A549 (cell line): Measurements from ENCODE around the gene TSC22D3. TPM values are rescaled to one million over a fixed set of nuclear protein-coding genes. Genes with fewer than 3 reads are reported as not detected.

Source experiments
- ATAC-seq, 2 experiments: fragments of 200-7000 bp in 1 of 2; fragments of >200 bp in 1 of 2; cut with Nextera tagmentation in 1 of 2; cut with Tn5 transposase in 1 of 2; 3 replicates each; pipeline versions ENCODE4 v1.8.0 to v1.9.1; 2018 to 2020; ENCODE audit warnings: mild to moderate bottlenecking in 1 of 2, moderate library complexity in 1 of 2
- CTCF ChIA-PET: fragments of 300-600 bp; sonication (Branson Sonifier 250); formaldehyde crosslinking; extraction: SDS; loops from one replicate; lab custom pipeline; 2021; ENCODE audit warnings: antibody characterized with exemption, inconsistent platforms; lab: Yijun Ruan, JAX
- POLR2A ChIA-PET: fragments of 350-600 bp; formaldehyde crosslinking; extraction: SDS; loops from one replicate; lab custom pipeline; 2021; ENCODE audit warnings: antibody characterized with exemption, inconsistent platforms; lab: Yijun Ruan, JAX
- DNase-seq, 2 experiments: peaks; one replicate each; pipeline versions ENCODE4 v3.0.0 to v3.0.0-alpha.2; 2011 to 2016; ENCODE audit warnings: low read depth in 1 of 2, low spot score in 1 of 2
- FAIRE-seq: peaks from 2 replicates; lab custom pipeline; 2011; peaks lifted over from hg19 to GRCh38; lab: Jason Lieb, UNC
- H3K27ac ChIP-seq, 2 experiments: fragments of >200 bp; sonication (Bioruptor Twin); formaldehyde crosslinking; 3 replicates each; pipeline ENCODE4 v1.5.1; 2016 to 2017
- H3K4me1 ChIP-seq: fragments of >200 bp; sonication (Bioruptor Twin); formaldehyde crosslinking; 3 replicates; pipeline ENCODE4 v1.6.1; 2016
- H3K4me2 ChIP-seq: fragments of >200 bp; sonication (Bioruptor Twin); formaldehyde crosslinking; 3 replicates; pipeline ENCODE4 v1.6.1; 2016
- H3K4me3 ChIP-seq: fragments of >200 bp; sonication (Bioruptor Twin); formaldehyde crosslinking; 3 replicates; pipeline ENCODE4 v1.5.1; 2016
- H3K9me3 ChIP-seq: fragments of >200 bp; sonication (Bioruptor Twin); formaldehyde crosslinking; 3 replicates; pipeline ENCODE4 v1.6.1; 2016
- BCL3 ChIP-seq: fragments of >200 bp; sonication (Bioruptor Twin); formaldehyde crosslinking; IDR thresholded peaks from 3 replicates; pipeline ENCODE4 v1.6.1; 2016
- BHLHE40 ChIP-seq: IDR thresholded peaks from 2 replicates; pipeline ENCODE4 v1.6.1; 2012; ENCODE audit warnings: low read depth, low read length, inconsistent platforms
- CBX2 ChIP-seq: fragments of 200-600 bp; sonication (generic); IDR thresholded peaks from 2 replicates; pipeline ENCODE4 v1.6.1; 2016; ENCODE audit warnings: low read depth, mild to moderate bottlenecking, borderline replicate concordance
- CHD4 ChIP-seq: fragments of 200-600 bp; sonication (generic); IDR thresholded peaks from 2 replicates; pipeline ENCODE4 v1.6.1; 2016; ENCODE audit warnings: antibody characterized with exemption, mild to moderate bottlenecking, borderline replicate concordance
- CTCF ChIP-seq: fragments of >200 bp; sonication (Bioruptor Twin); formaldehyde crosslinking; IDR thresholded peaks from 3 replicates; pipeline ENCODE4 v1.5.1; 2016
- EHF ChIP-seq: fragments of 250-450 bp; sonication (Bioruptor Pico); IDR thresholded peaks from 2 replicates; pipeline ENCODE4 v1.5.0; 2020; ENCODE audit warnings: mild to moderate bottlenecking
- ELK1 ChIP-seq: fragments of 150-350 bp; IDR thresholded peaks from 2 replicates; pipeline ENCODE4 v1.6.1; 2014; ENCODE audit warnings: low read depth, mild to moderate bottlenecking, low read length
- EP300 ChIP-seq, 2 experiments: fragments of >200 bp; sonication (Bioruptor Twin); formaldehyde crosslinking; IDR thresholded peaks; 2 replicates in 1 of 2; 3 replicates in 1 of 2; pipeline ENCODE4 v1.6.1; 2016 to 2017
- ESRRA ChIP-seq: fragments of 150-350 bp; IDR thresholded peaks from 2 replicates; pipeline ENCODE4 v1.6.1; 2014; ENCODE audit warnings: mild to moderate bottlenecking, low read length, borderline replicate concordance
- FOSL2 ChIP-seq, 2 experiments: fragments of 450-650 bp in 1 of 2; fragments of >200 bp in 1 of 2; sonication (Bioruptor Twin) in 1 of 2; formaldehyde crosslinking; IDR thresholded peaks; 2 replicates each; pipeline versions ENCODE4 v1.5.0 to v1.6.1; 2016 to 2020; ENCODE audit warnings: mild to moderate bottlenecking in 1 of 2, moderate library complexity in 1 of 2
- FOXS1 ChIP-seq: fragments of 250-450 bp; sonication (Bioruptor Pico); IDR thresholded peaks from 2 replicates; pipeline ENCODE4 v1.5.0; 2020; ENCODE audit warnings: mild to moderate bottlenecking, moderate library complexity
- HDAC2 ChIP-seq: fragments of 200-600 bp; sonication (generic); IDR thresholded peaks from 2 replicates; pipeline ENCODE4 v1.6.1; 2016
- HES2 ChIP-seq: fragments of >200 bp; sonication (Bioruptor Twin); formaldehyde crosslinking; IDR thresholded peaks from 2 replicates; pipeline ENCODE4 v1.6.1; 2016
- HEYL ChIP-seq: fragments of 250-450 bp; sonication (Bioruptor Pico); IDR thresholded peaks from 2 replicates; pipeline ENCODE4 v1.8.0; 2021; ENCODE audit warnings: mild to moderate bottlenecking, moderate library complexity
- HMGXB4 ChIP-seq: fragments of 250-450 bp; sonication (Bioruptor Pico); IDR thresholded peaks from 2 replicates; pipeline ENCODE4 v1.5.0; 2021; ENCODE audit warnings: mild to moderate bottlenecking, moderate library complexity, borderline replicate concordance
- HOXA7 ChIP-seq: fragments of 250-450 bp; sonication (Bioruptor Pico); IDR thresholded peaks from 2 replicates; pipeline ENCODE4 v1.5.0; 2020; ENCODE audit warnings: mild to moderate bottlenecking, moderate library complexity
- HOXB13 ChIP-seq: fragments of 250-450 bp; sonication (Bioruptor Pico); IDR thresholded peaks from 2 replicates; pipeline ENCODE4 v1.5.0; 2020; ENCODE audit warnings: low read depth, mild to moderate bottlenecking, moderate library complexity
- JUNB ChIP-seq: fragments of >200 bp; sonication (Bioruptor Twin); formaldehyde crosslinking; IDR thresholded peaks from 2 replicates; pipeline ENCODE4 v1.6.1; 2016
- KDM5A ChIP-seq: fragments of 200-600 bp; sonication (generic); IDR thresholded peaks from 2 replicates; pipeline ENCODE4 v1.6.1; 2016; ENCODE audit warnings: antibody characterized with exemption, mild to moderate bottlenecking
- MAFK ChIP-seq: fragments of 450-650 bp; IDR thresholded peaks from 2 replicates; pipeline ENCODE4 v1.6.1; 2014; ENCODE audit not compliant: partially characterized antibody
- NPAS2 ChIP-seq: fragments of 250-450 bp; sonication (Bioruptor Pico); IDR thresholded peaks from 2 replicates; pipeline ENCODE4 v1.8.0; 2022; ENCODE audit warnings: mild to moderate bottlenecking, moderate library complexity, borderline replicate concordance
- NR3C1 ChIP-seq: fragments of >200 bp; sonication (Bioruptor Twin); formaldehyde crosslinking; IDR thresholded peaks from 3 replicates; pipeline ENCODE4 v1.6.1; 2017
- POLR2AphosphoS2 ChIP-seq: conservative IDR thresholded peaks from 2 replicates; pipeline ENCODE4 v1.6.1; 2012; ENCODE audit warnings: low read length, improper control_type of control experiment, inconsistent platforms
- RARB ChIP-seq: fragments of 250-450 bp; sonication (Bioruptor Pico); IDR thresholded peaks from 2 replicates; pipeline ENCODE4 v1.8.0; 2021; ENCODE audit warnings: mild to moderate bottlenecking, moderate library complexity
- RCOR1 ChIP-seq: fragments of 150-350 bp; IDR thresholded peaks from 2 replicates; pipeline ENCODE4 v1.6.1; 2014; ENCODE audit warnings: antibody characterized with exemption, low read length, low read depth
- SREBF2 ChIP-seq: fragments of 450-650 bp; IDR thresholded peaks from 2 replicates; pipeline ENCODE4 v1.6.1; 2014; ENCODE audit warnings: mild to moderate bottlenecking, moderate library complexity
- TFCP2L1 ChIP-seq: fragments of 250-450 bp; sonication (Bioruptor Pico); IDR thresholded peaks from 2 replicates; pipeline ENCODE4 v1.5.0; 2021; ENCODE audit warnings: mild to moderate bottlenecking
- TP53 ChIP-seq: fragments of 250-450 bp; sonication (Bioruptor Pico); IDR thresholded peaks from 2 replicates; pipeline ENCODE4 v1.5.0; 2021; ENCODE audit warnings: mild to moderate bottlenecking, moderate library complexity
- USF2 ChIP-seq: fragments of 450-650 bp; IDR thresholded peaks from 2 replicates; pipeline ENCODE4 v1.6.1; 2014; ENCODE audit warnings: antibody characterized with exemption
- ZNF302 ChIP-seq: fragments of 250-450 bp; sonication (Bioruptor Pico); IDR thresholded peaks from 2 replicates; pipeline ENCODE4 v1.9.0; 2021; ENCODE audit warnings: inconsistent platforms, mild to moderate bottlenecking, moderate library complexity
- WGBS: methylation state at CpG from one replicate; pipeline ENCODE4 v1.1.6; 2017; ENCODE audit errors: missing lambda C conversion rate; 5-methylcytosine and 5-hydroxymethylcytosine counted together
- polyA plus RNA-seq, 4 experiments: library from polyadenylated mRNA; depleted of rRNA in 3 of 4; stranded (reverse); fragments of >200 nt; fragmentation: RNase III in 1 of 4; extraction: RNeasy Plus Mini Kit Qiagen cat#74134 plus additional on column Dnase treatment in 1 of 4; gene quantifications; 2 replicates in 3 of 4; 3 replicates in 1 of 4; pipeline ENCODE4 v1.2.3, GENCODE V29; 2011 to 2017

The TSC22D3 gene
- polyA plus RNA-seq, 2 of the 4 experiments (the other 2 are of a cell fraction), result 12.2 to 65.4 TPM

- TF ChIP-seq RCOR1 (no peak), TFCP2L1 (CRISPR knock-in tag) (no peak)
Measured at GRCh38 chrX:107787827-107788226, 12.2 kb upstream of the TSC22D3 start (continued).

- 84% methylated on average over 7 of the region's 9 CpGs for WGBS
- ChIA-PET CTCF (interaction anchor here (0.6 to 10.1 kb wide), 6 partner anchors 18 to 896 kb away, joined by 3 to 236 read pairs (median 4); no protein-coding TSS in a partner anchor), POLR2A (no interaction called here)
- no peak overlapping the region for H3K27ac ChIP-seq
- H3K4me1 ChIP-seq, result 0 out of 3 replicates have a peak, but pooled peaks cover 4% of the 10 kb centered on the region
- FAIRE-seq, result no peak
- H3K9me3 ChIP-seq, result no peaks in the 10 kb centered on the region
- H3K4me3 ChIP-seq, result no peak overlapping the region
- DNase-seq, result no peak
- ATAC-seq, result no peak
- no peak for TF ChIP-seq CTCF
- TF ChIP-seq EP300 (IDR thresholded peaks at IDR 0.05), result no peak
- no peak for TF ChIP-seq RARB (CRISPR knock-in tag)
- no peak for TF ChIP-seq HES2
- no peak for TF ChIP-seq POLR2AphosphoS2
- TF ChIP-seq TP53 (CRISPR knock-in tag), result no peak
- no peak for TF ChIP-seq KDM5A
- no peak for TF ChIP-seq HDAC2
- TF ChIP-seq MAFK, result no peak
- TF ChIP-seq FOSL2 (IDR thresholded peaks at IDR 0.05), result no peak
- TF ChIP-seq FOSL2 (CRISPR knock-in tag; IDR thresholded peaks at IDR 0.05), result no peak
- TF ChIP-seq FOXS1, result no peak
- no peak for TF ChIP-seq JUNB
- TF ChIP-seq NPAS2 (CRISPR knock-in tag), result no peak
- TF ChIP-seq EHF (CRISPR knock-in tag), result no peak
- TF ChIP-seq SREBF2, result no peak
- TF ChIP-seq CBX2, result no peak
- no peak for TF ChIP-seq ZNF302
- no peak overlapping the region for H3K4me2 ChIP-seq
Measured at GRCh38 chrX:107780525-107780924, 4.9 kb upstream of the TSC22D3 start.

- Histone ChIP-seq H3K4me3 (peak within 1 kb of the TSS; percentile 56), H3K4me2 (peak within 1 kb of the TSS; percentile 97), H3K9me3 (no peaks in the 10 kb centered on the region), H3K4me1 (0 out of 3 replicates have a peak, but pooled peaks cover 4% of the 10 kb centered on the region), H3K27ac (peak within 1 kb of the TSS; percentile 74 to 81; a peak in 4 of 6 replicates)
- WGBS, result 74% methylated on average over 6 of the region's 6 CpGs
- DNase-seq (no peak), ATAC-seq (no peak), FAIRE-seq (no peak)
- CTCF ChIA-PET, result interaction anchor here (0.6 to 10.1 kb wide), 43 partner anchors 8 to 910 kb away, joined by 3 to 236 read pairs (median 4); partner anchors contain the start of genes MORC4 and PRPS1
- POLR2A ChIA-PET, result interaction anchor here (0.7 to 3.5 kb wide), 4 partner anchors 45 to 118 kb away, joined by 3 to 29 read pairs (median 4); no protein-coding TSS in a partner anchor
- TF ChIP-seq HOXA7 (CRISPR knock-in tag) (no peak), BCL3 (no peak), ESRRA (no peak), ZNF302 (no peak), FOXS1 (no peak), HMGXB4 (CRISPR knock-in tag) (no peak), HOXB13 (CRISPR knock-in tag) (no peak), BHLHE40 (no peak), ELK1 (no peak), MAFK (no peak), CHD4 (no peak), NR3C1 (no peak), EHF (CRISPR knock-in tag) (no peak), HEYL (no peak), USF2 (no peak), CBX2 (no peak), NPAS2 (CRISPR knock-in tag) (no peak)
Measured at GRCh38 chrX:107777536-107777832, 1.9 kb upstream of the TSC22D3 start, which contains the start of gene NCBP2L. Gene NCBP2L (plus strand): TSS chrX:107777733. CDS start chrX:107794221, 16,488 bp downstream.
